ENCODE results near the gene IFNK. TPM values are rescaled to one million over a fixed set of nuclear protein-coding genes. Genes with fewer than 3 reads are reported as not detected.

Gene IFNK
- total RNA-seq, 1 donor from 2014 or later, result not detected

DNA sequence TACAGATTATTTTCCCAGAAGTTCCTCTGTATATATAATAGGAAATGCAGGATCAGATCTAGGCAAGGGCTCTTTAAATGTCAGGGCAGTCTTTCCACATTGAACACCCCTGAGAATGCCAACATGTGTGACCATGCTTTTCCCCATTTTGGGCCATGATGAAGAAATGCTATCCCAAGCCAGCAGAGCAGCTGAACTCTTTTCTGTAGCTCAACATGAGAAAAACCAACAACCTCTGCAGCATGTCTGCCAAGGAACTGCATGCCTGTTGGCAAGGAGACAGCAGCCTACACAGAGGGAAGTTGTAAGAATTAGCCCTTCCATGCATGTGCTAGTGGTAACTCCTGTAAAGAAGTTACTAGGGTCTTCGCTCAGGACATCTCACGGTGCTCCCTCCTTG lies 9.5 kb upstream of the IFNK start:
- DNase-seq, result no peak

DNA sequence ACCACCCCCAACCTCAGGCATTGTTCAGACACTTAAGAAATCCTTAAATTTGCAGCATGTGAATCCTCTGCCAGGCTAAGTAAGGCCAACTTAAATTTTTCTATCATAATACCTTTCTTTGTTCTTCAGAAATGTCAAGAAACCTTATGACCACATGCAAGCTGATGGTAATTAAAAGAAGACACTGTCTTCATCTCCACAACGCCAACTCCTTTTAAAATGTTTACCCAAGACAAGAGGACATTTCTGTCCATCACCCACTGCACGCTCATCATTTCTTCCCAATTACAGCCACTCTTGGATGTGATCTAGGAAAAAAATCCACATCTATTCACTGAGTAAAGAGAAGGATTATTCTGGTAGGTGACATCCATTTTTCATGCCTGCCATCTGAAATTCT lies 6.1 kb upstream of the IFNK start:
- no peak for DNase-seq

DNA sequence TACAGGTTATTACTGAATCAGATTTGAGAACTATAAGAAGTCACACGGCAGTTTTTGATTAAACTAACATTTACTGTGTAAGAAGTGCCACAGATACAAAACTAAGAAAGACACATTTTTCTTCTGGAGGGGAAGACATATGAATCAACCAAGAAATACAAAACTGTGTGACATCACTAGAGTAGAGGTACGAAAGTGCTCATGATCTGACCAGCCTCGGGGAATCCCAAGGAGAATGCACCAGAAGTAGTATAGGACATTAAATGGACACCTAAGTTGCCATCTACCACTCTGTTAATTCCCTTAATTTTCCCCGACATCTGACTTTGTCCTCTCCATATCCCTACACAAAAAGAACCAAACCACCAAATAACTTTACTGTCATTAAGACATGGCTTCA lies 5.3 kb upstream of the IFNK start:
- no peak for DNase-seq

DNA sequence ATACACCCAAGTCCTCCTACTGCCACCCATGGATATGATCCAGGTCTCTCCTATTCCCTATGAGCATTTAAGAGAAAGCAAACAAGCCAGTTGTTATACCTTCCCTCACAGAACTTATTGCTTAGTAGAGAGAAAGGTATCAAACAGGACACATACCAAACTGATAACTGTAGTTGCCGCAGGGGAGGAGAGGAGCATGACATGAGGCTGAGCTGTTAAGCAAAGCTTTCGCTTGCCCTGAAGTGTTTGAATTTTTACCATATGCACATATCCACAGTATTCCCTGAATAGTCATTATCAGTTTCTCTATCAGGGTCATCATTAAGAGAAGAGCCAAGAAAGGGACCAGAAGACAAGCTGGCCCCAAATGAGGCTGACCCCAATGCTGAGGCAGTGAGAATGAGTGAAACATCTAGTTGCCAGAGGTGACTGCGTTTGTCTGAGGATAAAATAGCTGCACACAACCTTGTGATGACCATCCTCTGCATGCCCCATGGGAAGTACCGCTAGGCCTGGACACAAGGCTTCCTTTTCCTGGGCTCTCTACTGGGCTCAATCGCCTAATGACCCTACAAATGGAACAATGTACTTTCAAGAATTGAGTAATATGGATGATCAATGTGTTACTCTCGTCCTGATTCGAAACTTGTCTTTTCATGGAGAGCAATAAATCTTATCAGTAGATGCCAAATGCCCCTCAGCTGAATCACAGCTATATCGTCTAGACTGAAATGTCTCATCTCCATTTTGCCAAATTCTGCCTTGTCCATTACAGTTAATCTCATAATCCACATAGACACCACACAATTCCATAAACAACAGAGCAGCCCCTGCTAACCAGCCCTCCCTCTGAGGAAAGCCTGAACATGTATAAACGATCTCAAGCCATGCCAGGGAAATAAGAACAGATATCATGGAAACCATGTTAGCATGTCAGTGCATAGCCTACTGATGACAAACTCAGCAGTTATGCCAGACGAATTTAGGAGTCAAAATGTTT lies 4.3 kb upstream of the IFNK start:
- DNase-seq, result no peak

DNA sequence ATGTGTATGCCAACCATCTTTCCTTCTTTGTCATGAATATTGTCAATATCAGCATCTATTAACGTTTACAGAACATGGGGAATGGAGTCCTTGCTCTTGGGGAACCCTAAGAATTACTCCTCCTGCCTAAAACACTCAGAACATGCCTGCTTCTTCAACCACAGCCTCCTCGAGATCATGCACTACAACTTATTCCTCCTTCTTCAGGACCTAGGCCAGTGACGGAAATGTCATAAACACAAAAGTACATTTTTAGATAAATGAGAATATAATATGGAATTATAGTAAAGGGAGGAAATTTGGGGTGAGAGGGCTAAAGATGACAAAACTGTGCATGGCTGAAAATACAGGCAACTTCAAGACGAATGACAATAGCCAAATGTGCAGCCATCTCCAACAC lies 3.1 kb upstream of the IFNK start:
- no peak for DNase-seq

DNA sequence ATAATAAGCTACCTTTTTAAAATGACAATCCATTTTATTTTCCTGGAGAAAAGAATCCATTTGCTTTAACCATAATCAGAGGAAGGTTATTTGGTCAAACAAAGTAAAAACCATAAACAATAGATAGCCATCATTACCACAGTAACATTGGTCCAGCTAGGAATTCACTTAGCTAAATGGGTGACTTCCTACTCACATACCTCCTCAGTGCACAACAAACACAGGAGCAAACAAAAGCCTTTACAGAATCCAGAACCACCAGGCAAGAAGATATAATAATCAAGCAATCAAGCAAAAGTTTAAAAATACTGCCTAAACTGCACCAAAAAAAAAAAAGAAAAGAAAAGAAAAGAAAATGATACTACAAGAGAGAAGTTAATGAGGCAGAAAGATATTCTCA lies 949 bp upstream of the IFNK start:
- no peak for DNase-seq

DNA sequence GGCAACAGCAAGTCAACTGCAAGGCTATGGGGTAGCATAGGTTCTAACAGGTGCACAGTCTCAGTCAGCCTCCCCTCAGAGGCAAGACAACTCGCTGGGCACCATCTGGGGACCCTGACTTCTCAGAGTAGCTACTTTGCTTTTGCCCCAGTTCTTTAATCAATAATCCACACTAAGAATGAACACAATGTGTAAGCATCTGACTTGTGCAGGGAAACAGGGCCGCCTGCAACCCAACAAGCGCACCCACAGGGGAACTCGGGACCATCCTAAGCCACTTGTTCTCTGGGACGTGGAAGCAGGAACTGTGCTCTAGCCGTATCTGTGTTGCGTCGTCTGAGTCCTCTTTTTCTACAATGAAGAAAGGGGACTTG lies 3.6 kb downstream of the IFNK start:
- no peak for DNase-seq

DNA sequence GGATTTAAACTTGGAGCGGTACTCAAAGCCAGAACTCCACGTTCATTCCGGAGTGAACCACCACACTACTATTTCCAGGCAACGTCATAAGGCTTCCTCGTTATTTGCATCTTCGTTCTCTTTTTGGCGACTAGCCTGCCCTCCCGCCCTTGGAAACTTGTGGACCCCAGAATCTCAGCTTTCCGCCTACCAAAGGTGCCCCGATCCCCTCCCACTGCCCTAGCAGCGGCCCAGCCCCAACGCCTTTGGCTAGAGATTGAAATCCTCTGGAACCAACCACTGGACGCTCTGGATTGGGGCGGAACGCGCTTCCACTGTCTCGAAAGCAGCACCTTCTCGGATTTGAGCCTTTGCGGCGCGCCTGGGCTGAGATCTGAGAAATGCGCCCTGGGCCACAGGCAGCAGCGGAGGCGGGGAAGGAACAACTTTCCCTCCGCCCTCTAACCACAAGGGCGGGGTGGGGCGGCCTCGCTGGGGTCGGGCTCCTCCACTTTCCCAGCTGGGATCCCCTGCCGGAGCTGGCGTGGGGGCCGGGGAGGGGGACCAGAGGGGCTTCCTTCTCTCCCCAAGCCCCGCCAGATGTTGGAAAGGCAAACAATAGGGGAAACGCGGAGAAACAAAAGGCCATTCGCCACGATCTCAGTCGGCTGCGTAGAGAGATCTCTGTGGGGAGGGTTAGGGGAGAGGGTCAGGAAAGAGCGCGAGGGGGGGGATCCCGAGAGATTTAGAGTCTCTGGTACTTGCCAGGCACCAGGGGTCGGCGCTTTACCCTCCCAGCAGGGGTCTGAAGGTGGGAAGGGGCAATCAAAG lies 4.2 kb downstream of the IFNK start:
- peak; percentile 77 for DNase-seq

DNA sequence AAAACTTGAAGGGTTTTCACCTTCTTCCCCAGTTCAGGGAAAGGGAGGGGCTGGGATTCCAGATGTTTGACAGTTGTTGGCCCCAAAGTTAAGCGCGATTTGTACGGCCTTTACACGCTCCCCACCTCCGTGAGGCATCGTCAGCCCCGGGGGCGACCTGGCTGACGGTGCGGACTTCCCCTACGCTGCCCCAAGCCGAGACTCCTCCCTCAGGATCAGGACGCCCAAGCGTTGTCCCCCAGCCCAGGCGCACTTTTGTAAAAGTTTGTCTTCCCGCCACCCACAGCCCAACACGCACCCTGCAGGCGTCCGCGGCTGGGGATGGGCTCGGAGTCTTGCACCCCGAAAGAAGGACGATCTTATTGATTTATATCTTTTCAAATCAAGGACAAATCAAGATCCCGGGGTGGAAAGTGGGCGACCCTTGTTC lies 4.8 kb downstream of the IFNK start:
- peak; percentile 32 for DNase-seq

DNA sequence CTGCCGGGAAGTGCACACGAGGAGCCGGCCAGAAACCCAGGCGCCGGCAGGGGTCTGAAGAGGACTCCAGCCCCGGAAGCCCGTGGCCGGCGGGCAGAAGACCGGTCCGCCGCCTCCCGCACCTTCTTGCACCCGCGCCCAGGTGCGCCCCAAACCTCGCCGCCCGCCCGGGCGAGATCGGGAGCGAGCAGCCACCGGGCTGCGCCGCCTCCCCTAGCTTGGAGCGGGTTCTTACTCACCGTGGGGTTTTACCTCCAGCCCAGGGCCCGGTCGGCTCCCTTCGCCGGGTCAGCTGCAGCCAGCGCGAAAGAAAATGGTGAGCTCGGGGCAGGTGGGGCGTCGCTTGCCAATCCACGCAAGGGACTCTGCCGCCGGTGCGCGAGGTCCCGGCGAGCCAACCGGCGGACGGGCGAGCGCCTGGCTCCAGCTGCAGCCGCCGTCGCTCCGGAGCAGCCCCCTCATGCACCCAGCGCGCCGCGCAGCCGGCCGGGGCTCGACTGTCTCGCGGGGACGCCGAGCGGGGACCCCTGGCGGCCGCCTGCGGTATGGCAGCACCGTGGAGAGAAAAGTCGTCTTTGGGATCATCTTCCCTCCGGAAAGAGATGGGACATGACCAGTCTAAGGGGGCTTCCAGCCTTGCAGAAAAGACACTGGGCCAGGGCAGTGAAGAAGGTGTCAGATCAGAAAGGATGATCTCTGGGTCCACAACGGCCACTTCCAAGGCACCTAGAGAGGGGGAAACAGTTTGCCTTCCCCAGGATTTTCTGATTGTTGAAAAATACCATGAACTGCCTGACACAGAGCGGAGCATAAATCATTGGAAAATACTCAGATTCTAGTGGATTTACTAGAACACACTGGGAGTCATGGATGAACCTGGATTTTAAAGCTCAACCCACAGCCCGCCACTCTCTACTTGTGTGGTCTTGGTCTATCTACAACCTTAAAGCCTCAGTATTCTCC lies 5.5 kb downstream of the IFNK start, which contains the start of gene MOB3B:
Gene MOB3B (minus strand): TSS at position 499 of the 963 bp plus-strand sequence. CDS start 74,264 bp downstream, outside the sequence.
- DNase-seq, result peak; percentile 70

DNA sequence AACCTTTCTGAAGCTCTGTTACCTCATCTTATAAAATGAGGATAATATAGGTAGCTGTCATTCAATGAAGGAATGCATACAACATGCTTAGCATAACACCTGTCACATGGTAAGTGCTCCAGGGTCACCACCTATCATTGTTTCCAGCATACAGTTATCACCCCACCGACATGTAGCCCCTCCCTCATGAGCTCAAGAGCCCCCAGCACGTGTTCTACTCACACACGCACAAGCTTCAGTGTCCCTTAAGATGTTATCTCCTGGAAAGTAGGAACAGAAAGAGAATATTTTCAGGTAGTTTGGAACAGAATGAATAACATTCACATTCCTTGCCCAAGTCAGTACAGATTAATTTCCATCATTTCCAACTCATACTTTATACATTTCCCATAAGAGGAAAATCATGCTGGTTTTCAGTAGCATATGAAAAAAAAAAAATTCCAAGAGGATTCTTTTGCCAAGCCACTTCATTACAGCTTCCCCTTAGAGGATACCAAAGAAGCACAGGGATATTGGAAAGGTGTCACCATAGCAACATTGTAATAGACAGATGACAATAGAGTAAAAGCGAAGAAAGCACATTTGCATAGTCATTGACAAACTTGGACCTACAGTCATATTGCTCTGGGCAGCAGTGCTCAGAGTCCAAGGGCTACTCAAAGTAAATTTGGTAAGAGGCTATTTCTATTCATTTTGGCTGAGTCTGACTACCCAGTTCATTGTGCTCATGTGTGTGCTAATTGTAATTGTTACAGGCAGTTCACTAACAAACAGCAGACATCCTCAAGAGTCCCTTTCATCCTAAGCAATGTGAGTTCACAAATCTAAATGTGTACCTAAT lies 7.0 kb downstream of the IFNK start:
- no peak for DNase-seq

DNA sequence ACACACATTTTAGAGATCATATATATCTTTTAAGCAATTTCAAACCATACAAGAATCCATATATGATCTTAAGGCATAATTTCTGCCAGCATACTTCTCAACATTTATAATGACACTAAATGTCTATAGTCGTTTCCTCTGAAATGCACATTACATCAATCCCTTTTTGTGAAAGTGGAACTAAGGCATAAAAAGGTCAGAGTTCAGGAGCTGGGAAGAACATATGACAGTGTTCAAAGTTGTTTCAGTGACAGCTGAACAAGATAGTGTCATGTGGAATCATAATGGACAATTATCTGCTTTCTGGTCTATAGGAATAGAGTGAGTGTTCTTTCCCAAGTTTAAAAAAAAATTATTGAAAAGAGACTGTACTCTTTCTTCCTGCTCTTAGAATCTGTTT lies 8.0 kb downstream of the IFNK start:
- DNase-seq, result no peak

DNA sequence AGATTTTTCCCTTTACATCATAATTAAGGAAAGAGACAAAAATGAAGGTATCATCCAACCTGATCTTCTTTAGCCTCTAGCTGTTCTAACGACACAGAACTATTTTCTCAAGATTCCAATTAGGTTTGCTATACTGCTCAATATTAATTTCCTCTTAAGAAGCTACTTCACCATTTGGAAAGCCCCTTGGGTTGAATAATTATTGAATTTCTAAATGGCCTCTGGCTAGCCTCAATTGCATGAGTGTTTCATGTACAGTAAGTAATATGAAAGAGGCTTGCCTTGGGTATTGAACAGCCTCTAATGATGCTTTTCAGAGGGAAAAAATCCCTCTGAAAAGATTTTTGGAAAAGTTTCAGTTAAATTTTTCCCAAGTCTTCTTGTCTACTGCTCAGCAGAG lies 9.2 kb downstream of the IFNK start:
- no peak for DNase-seq

DNA sequence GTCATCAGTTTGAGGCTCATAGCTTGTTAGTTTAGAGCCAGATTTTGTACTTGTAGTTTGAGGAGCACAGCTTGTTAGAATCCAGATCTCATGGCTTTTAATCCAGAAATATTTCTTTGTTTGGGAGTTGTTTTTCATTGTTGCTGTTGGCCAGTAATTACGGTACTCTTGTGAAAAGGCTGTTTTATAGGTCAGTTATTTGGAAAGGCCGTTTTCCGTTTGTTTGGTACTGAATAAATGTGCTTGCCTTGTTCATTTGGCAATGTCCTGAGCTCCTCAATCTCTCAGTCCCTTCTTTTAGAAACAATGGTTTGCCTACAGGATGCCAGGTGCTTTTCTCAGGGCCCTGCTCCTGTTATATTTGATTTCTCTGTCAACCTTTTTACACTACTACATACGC lies 10.0 kb downstream of the IFNK start:
- no peak for DNase-seq

DNA sequence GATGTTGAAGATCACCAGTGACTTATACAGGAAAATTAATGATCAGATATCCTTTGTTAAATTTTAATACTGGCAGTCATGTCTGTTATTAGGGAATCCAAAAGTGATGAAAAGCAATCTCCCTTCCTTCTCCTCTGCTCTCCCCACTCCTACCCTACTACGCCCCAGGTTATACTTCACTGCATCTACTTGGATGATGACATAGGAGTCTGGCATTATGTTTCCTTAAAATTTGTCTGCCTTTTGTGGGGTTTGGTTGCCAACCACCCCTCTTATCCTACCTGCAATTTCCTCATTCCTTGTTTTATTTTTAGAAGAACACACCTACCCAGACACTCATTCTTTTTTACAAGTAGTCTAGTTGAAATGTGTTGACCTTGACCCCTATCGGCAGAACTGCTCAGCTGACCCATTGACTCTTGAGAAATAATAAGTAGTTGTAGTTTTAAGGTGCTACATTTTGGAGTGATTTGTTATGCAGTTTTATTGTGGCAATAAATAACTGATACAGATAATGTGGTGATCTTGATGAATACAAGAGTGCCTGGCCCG lies 10.6 kb downstream of the IFNK start:
- DNase-seq, result no peak

DNA sequence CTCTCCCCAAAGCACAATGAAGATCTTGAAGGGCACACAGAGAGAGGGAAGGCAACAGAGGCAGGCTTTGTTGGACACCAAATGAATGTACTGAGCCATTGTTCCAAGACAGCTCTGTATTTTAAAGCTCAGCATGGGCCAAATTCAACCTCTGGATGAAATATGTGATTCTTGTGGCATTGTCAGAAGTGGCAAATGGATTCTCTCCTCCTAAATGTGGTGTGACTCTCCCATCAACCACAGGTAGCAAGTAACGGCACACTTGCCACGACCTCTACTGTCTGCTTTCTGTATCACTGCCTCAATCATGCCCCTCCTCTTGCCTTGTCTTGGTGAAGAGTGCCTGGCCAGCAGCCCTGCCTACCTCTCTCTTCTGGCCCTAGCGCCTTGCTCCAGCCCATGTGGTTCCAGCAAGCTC lies 11.6 kb downstream of the IFNK start:
- no peak for DNase-seq

DNA sequence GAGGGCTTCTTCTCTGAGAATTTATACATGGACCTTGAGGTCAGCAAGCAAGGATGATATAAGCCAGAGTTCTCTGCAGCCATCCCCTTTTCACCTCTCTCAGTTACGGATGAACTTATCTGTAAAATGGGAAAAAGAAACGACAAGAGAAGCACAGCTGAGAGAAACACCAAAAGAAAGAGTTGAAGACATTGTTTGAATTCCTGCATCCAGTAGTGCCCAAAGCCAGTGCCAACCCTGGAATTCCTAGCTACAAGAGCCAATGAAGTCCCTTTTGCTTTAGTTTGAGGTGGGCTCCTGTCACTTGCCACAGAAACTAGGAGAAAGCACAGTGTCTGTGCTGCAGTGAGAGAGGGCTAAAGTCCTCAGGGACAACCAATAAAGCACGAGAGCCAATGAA lies 12.1 kb downstream of the IFNK start:
- DNase-seq, result no peak

DNA sequence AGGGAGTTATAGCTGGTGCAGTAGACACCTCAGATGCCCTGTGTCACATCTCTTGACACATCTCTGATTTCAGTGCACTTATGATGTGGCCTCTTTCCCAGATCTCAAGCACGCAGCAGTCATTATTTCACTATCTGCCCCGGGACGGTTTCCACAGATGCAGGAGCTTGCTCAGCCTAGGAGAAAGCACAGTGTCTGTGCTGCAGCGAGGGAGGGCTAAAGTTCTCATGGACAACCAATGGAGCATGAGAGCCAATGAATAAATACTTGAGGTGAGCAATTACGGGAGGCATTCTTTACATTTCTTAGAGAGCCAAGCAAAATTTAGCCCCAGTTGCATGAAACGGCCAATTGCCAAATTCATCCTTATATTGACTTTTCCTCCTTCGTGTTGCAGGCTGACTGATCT lies 12.9 kb downstream of the IFNK start:
- DNase-seq, result no peak

DNA sequence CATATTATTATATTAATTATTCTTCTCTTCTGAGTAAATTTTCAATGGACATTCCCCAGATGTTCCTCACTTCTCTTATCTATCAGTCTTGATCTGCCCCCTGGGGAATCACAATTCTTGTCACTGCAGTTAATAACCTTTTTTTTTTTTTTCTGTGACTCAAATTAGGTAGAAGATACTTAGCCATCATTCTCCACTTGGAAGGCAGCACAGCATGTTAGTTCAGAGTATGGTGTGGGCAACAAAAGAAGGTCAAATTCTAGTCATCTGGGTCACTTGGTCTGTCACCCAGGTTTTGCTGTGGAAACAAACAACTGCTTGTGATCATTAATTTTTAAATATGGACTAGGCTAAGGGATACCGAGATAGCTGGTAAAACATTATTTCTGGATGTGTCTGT lies 13.7 kb downstream of the IFNK start:
- no peak for DNase-seq

DNA sequence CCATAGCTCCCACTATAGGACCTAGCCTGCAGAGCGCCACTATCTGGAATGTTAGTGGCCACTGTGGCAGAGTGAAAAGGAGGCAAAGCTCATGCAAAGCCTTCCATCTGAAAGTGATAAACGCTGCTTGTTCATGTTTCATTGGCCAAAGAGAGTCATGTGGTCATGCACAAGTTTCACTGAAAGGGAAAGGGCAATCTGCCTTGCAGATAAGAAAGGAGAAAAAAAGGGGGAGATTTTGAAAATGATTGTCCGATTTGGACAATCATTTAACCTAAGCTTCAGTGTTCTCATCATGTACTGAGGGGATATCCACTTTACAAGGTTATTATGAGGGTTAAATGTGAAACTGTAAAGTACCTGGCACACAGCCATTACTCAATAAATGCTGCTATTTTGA lies 14.6 kb downstream of the IFNK start:
- DNase-seq, result no peak

Measured in skin of body (tissue), 2 donors.